K562 (cell line): ENCODE measurements around the gene OXT. TPM values are rescaled to one million over a fixed set of nuclear protein-coding genes. Genes with fewer than 3 reads are reported as not detected.

Experiments used
- ATAC-seq: fragments of 200-7000 bp; cut with Tn5 transposase; 3 replicates; pipeline ENCODE4 v1.9.1; 2020; ENCODE audit warnings: moderate library complexity
- BruUV-seq: library from RNA; stranded (reverse); fragments of 400-500 nt; replicated peaks from 2 replicates; lab custom pipeline; 2021; lab: Mats Ljungman, UMichigan
- CTCF ChIA-PET: fragments of 300-600 bp; formaldehyde crosslinking; extraction: SDS; loops from one replicate; lab custom pipeline; 2021; ENCODE audit warnings: low intra/inter-chr PET ratio; lab: Yijun Ruan, JAX
- POLR2A ChIA-PET: fragments of 300-600, 350-650 bp; sonication (Branson Sonifier 250); formaldehyde crosslinking; extraction: SDS; loops from one replicate; lab custom pipeline; 2021; ENCODE audit warnings: antibody characterized with exemption, inconsistent platforms; lab: Yijun Ruan, JAX
- DNase-seq, 4 experiments: peaks; one replicate each; pipeline versions ENCODE4 v3.0.0 to v3.0.0-alpha.2; 2011 to 2018; ENCODE audit warnings: low spot score in 3 of 4, mixed read lengths in 3 of 4; ENCODE audit errors: extremely low read depth in 1 of 4
- FAIRE-seq: peaks from 2 replicates; lab custom pipeline; 2011; peaks lifted over from hg19 to GRCh38; lab: Jason Lieb, UNC
- H2AFZ ChIP-seq: 2 replicates; pipeline ENCODE4 v1.6.0; 2011; ENCODE audit warnings: low read depth, low read length, control low read depth, inconsistent platforms
- H3K27ac ChIP-seq: fragments of 200-600 bp; 3 replicates; pipeline ENCODE4 v1.8.0; 2011; ENCODE audit warnings: low read depth, mild to moderate bottlenecking, control low read depth, inconsistent platforms, low read length, moderate library complexity, mixed read lengths; ENCODE audit errors: extremely low read depth
- H3K27me3 ChIP-seq, 2 experiments: fragments of 300-600 bp in 1 of 2; 2 replicates in 1 of 2; 3 replicates in 1 of 2; pipeline versions ENCODE4 v1.6.0 to v1.8.0; 2011; ENCODE audit warnings: inconsistent platforms in 2 of 2, low read length in 2 of 2, mild to moderate bottlenecking in 1 of 2, mixed read lengths in 1 of 2, moderate library complexity in 1 of 2; ENCODE audit not compliant: control insufficient read depth in 2 of 2, insufficient read depth in 2 of 2
- H3K36me3 ChIP-seq: fragments of 300-600 bp; 3 replicates; pipeline ENCODE4 v1.8.0; 2011; ENCODE audit warnings: mild to moderate bottlenecking, low read length, inconsistent platforms; ENCODE audit not compliant: control insufficient read depth, insufficient read depth
- H3K4me1 ChIP-seq, 2 experiments: fragments of 200-600 bp in 1 of 2; replicated peaks in 1 of 2; 2 replicates in 1 of 2; 3 replicates in 1 of 2; pipeline versions ENCODE4 v1.5.1 to v1.8.0; 2011; ENCODE audit warnings: inconsistent platforms in 2 of 2, low read length in 2 of 2, mild to moderate bottlenecking in 1 of 2, mixed read lengths in 1 of 2, moderate library complexity in 1 of 2; ENCODE audit not compliant: control insufficient read depth in 2 of 2, insufficient read depth in 2 of 2
- H3K4me2 ChIP-seq: 2 replicates; pipeline ENCODE4 v1.6.1; 2011; ENCODE audit warnings: low read length, control low read depth, inconsistent platforms, mixed read lengths; ENCODE audit not compliant: insufficient read depth
- H3K4me3 ChIP-seq: fragments of 200-600 bp; sonication (generic), shearing (Covaris generic); 2 replicates; pipeline ENCODE4 v1.5.1; 2016; ENCODE audit warnings: control low read depth, inconsistent platforms
- H3K79me2 ChIP-seq: fragments of 200-600 bp; 3 replicates; pipeline ENCODE4 v1.8.0; 2011; ENCODE audit warnings: low read length, inconsistent platforms; ENCODE audit not compliant: control insufficient read depth, insufficient read depth
- H3K9ac ChIP-seq, 2 experiments: 2 replicates each; pipeline versions ENCODE4 v1.6.0 to v1.6.1; 2011; ENCODE audit warnings: low read depth in 2 of 2, low read length in 2 of 2, control low read depth in 1 of 2, inconsistent platforms in 1 of 2, mild to moderate bottlenecking in 1 of 2, mixed read lengths in 1 of 2; ENCODE audit not compliant: insufficient read depth in 1 of 2
- H3K9me1 ChIP-seq: one replicate; pipeline ENCODE4 v1.6.0; 2011; ENCODE audit warnings: inconsistent platforms, mild to moderate bottlenecking, low read length, moderate library complexity; ENCODE audit not compliant: control insufficient read depth, insufficient read depth
- H3K9me3 ChIP-seq: replicated peaks from 2 replicates; pipeline ENCODE4 v1.5.1; 2011; ENCODE audit warnings: low read depth, low read length, inconsistent platforms; ENCODE audit not compliant: control insufficient read depth, insufficient read depth
- H4K20me1 ChIP-seq: replicated peaks from 2 replicates; pipeline ENCODE4 v1.6.1; 2011; ENCODE audit warnings: low read length, inconsistent platforms, mixed read lengths; ENCODE audit not compliant: control insufficient read depth, insufficient read depth
- AFF4 ChIP-seq: sonication (generic); formaldehyde crosslinking; IDR thresholded peaks from 2 replicates; pipeline ENCODE4 v1.8.0; 2023; ENCODE audit warnings: mild to moderate bottlenecking, missing genetic modification reagents
- BCL6 ChIP-seq: fragments of 250-450 bp; sonication (Bioruptor Pico); IDR thresholded peaks from 2 replicates; pipeline ENCODE4 v1.4.0; 2020
- CAMTA2 ChIP-seq: fragments of 250-450 bp; sonication (Bioruptor Pico); conservative IDR thresholded peaks from 2 replicates; pipeline ENCODE4 v1.5.1; 2022
- CREB1 ChIP-seq, 2 experiments: sonication (generic) in 1 of 2; formaldehyde crosslinking in 1 of 2; IDR thresholded peaks; 2 replicates each; pipeline versions ENCODE4 v1.6.1 to v1.8.0; 2012 to 2022; ENCODE audit warnings: inconsistent platforms in 1 of 2, mild to moderate bottlenecking in 1 of 2, missing genetic modification reagents in 1 of 2, moderate library complexity in 1 of 2
- DIDO1 ChIP-seq: fragments of 450-650 bp; IDR thresholded peaks from 2 replicates; pipeline ENCODE4 v1.6.1; 2016; ENCODE audit warnings: low read depth, missing biosample characterization, missing genetic modification characterization
- DNMT1 ChIP-seq: fragments of 450-650 bp; IDR thresholded peaks from 2 replicates; pipeline ENCODE4 v1.6.1; 2016; ENCODE audit warnings: antibody characterized with exemption, mild to moderate bottlenecking
- DPF2 ChIP-seq: fragments of 450-650 bp; IDR thresholded peaks from 2 replicates; pipeline ENCODE4 v1.6.1; 2016
- KLF6 ChIP-seq: fragments of 250-450 bp; sonication (Bioruptor Pico); IDR thresholded peaks from 2 replicates; pipeline ENCODE4 v1.4.0; 2020; ENCODE audit warnings: mild to moderate bottlenecking, moderate library complexity, borderline replicate concordance
- MNT ChIP-seq, 2 experiments: fragments of 450-650 bp; conservative IDR thresholded peaks; 2 replicates each; pipeline ENCODE4 v1.6.1; 2017; ENCODE audit warnings: mild to moderate bottlenecking in 2 of 2, moderate library complexity in 2 of 2
- RFX5 ChIP-seq: IDR thresholded peaks from 2 replicates; pipeline ENCODE4 v1.6.1; 2011; ENCODE audit warnings: low read depth, mild to moderate bottlenecking, improper control_type of control experiment, low read length
- SIN3B ChIP-seq: fragments of 450-650 bp; IDR thresholded peaks from 2 replicates; pipeline ENCODE4 v1.6.1; 2017; ENCODE audit warnings: low read depth, mild to moderate bottlenecking, moderate library complexity
- ZNF280A ChIP-seq: fragments of 450-650 bp; IDR thresholded peaks from 2 replicates; pipeline ENCODE4 v1.6.1; 2018; ENCODE audit warnings: mild to moderate bottlenecking, low read depth; ENCODE audit not compliant: partially characterized antibody
- WGBS: fragments of 100-300 bp; shearing (Covaris generic); methylation state at CpG from one replicate; pipeline ENCODE4 v1.1.6; 2016; ENCODE audit warnings: low coverage, mixed read lengths; ENCODE audit not compliant: insufficient coverage; ENCODE audit errors: missing lambda C conversion rate; 5-methylcytosine and 5-hydroxymethylcytosine counted together
- in situ Hi-C: fragments of 300-500 bp; cut with MboI; formaldehyde crosslinking; loops from 4 replicates; pipeline ENCODE4 v1.15.0; 2018; ENCODE audit warnings: inconsistent platforms, mixed read lengths
- intact Hi-C: fragments of 100-400 bp; cut with micrococcal nuclease; formaldehyde crosslinking; loops from 2 replicates; pipeline ENCODE4 v1.14.2; 2022
- polyA plus RNA-seq, 8 experiments: library from polyadenylated mRNA; depleted of rRNA in 4 of 8; stranded (reverse) in 5 of 8; unstranded in 3 of 8; fragments of >200 nt; fragmentation: Nextera tagmentation in 2 of 8; fragmentation: Illumina TruSeq in 1 of 8; extraction: Ambion mirVana in 2 of 8; extraction: Trizol in 1 of 8; gene quantifications; 2 replicates each; pipeline versions ENCODE4 v1.2.1 to v1.2.3, GENCODE V29; 2011 to 2014; ENCODE audit warnings: inconsistent platforms in 1 of 8, missing spikeins in 1 of 8
- total RNA-seq, 7 experiments: library from RNA; depleted of rRNA in 6 of 7; stranded (reverse); fragments of >200 nt in 6 of 7; fragmentation: Illumina TruSeq in 2 of 7; extraction: Trizol in 2 of 7; gene quantifications; 2 replicates each; pipeline versions ENCODE4 v1.2.1 to v1.2.3, GENCODE V29; 2011 to 2021; ENCODE audit warnings: low replicate concordance in 1 of 7
- TF ChIP-seq, protein P1 (sequence below): fragments of 250-450 bp; sonication (Bioruptor Pico); IDR thresholded peaks from 2 replicates; pipeline ENCODE4 v1.4.0; 2020; ENCODE audit warnings: mild to moderate bottlenecking, moderate library complexity

OXT gene
- total and polyA plus RNA-seq, 9 of the 15 experiments (the other 6 are each of a cell fraction or from before 2014, with no cell fraction given): not detected

GRCh38 chr20:3070725-3071124, 695 bp upstream of the OXT start:
- FAIRE-seq: no peak
- no peak for ATAC-seq
- 35% methylated on average over 4 of the region's 4 CpGs for WGBS
- TF ChIP-seq RFX5: no peak
- TF ChIP-seq CAMTA2: no peak
- no peak for TF ChIP-seq AFF4 (CRISPR knock-in tag)
- TF ChIP-seq DIDO1 (tag): no peak
- TF ChIP-seq BCL6: no peak
- no peak for TF ChIP-seq KLF6 (CRISPR knock-in tag)
- TF ChIP-seq, protein P1, sequence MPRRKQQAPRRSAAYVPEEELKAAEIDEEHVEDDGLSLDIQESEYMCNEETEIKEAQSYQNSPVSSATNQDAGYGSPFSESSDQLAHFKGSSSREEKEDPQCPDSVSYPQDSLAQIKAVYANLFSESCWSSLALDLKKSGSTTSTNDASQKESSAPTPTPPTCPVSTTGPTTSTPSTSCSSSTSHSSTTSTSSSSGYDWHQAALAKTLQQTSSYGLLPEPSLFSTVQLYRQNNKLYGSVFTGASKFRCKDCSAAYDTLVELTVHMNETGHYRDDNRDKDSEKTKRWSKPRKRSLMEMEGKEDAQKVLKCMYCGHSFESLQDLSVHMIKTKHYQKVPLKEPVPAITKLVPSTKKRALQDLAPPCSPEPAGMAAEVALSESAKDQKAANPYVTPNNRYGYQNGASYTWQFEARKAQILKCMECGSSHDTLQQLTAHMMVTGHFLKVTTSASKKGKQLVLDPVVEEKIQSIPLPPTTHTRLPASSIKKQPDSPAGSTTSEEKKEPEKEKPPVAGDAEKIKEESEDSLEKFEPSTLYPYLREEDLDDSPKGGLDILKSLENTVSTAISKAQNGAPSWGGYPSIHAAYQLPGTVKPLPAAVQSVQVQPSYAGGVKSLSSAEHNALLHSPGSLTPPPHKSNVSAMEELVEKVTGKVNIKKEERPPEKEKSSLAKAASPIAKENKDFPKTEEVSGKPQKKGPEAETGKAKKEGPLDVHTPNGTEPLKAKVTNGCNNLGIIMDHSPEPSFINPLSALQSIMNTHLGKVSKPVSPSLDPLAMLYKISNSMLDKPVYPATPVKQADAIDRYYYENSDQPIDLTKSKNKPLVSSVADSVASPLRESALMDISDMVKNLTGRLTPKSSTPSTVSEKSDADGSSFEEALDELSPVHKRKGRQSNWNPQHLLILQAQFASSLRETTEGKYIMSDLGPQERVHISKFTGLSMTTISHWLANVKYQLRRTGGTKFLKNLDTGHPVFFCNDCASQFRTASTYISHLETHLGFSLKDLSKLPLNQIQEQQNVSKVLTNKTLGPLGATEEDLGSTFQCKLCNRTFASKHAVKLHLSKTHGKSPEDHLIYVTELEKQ (CRISPR knock-in tag): no peak
- TF ChIP-seq MNT (conservative IDR thresholded peaks at IDR 0.05): no peak
- no peak for TF ChIP-seq DNMT1
- no peak for TF ChIP-seq CREB1 (IDR thresholded peaks at IDR 0.05)
- no peak for TF ChIP-seq CREB1 (CRISPR knock-in tag; IDR thresholded peaks at IDR 0.05)
- no peak for TF ChIP-seq SIN3B
- no peak for TF ChIP-seq DPF2
- no peak for TF ChIP-seq ZNF280A

More at GRCh38 chr20:3070725-3071124, 695 bp upstream of the OXT start:
- H3K9me1 ChIP-seq: no peaks in the 10 kb centered on the region
- H3K4me3 ChIP-seq: no peak overlapping the region
- no TSS peak for BruUV-seq
- H3K4me2 ChIP-seq: no peak overlapping the region
- DNase-seq: no peak
- H3K36me3 ChIP-seq: no peaks in the 10 kb centered on the region
- H3K9me3 ChIP-seq: no peaks in the 10 kb centered on the region
- no peaks in the 10 kb centered on the region for H4K20me1 ChIP-seq
- in situ Hi-C loops (no loop called here), intact Hi-C loops (no loop called here)
- POLR2A ChIA-PET: no interaction called here
- H2AFZ ChIP-seq: no peak overlapping the region
- CTCF ChIA-PET: no interaction called here
- no peaks in the 10 kb centered on the region for H3K79me2 ChIP-seq
- H3K27ac ChIP-seq: no peak overlapping the region
- H3K27me3 ChIP-seq: no peaks in the 10 kb centered on the region
- peaks cover 4 to 18% of the 10 kb centered on the region in 2 experiments; a peak in 4 of 5 replicates for H3K4me1 ChIP-seq
- H3K9ac ChIP-seq: no peak overlapping the region
